HG02884 (cell line): ENCODE measurements around the gene RAB20.
A peak's percentile ranks its signal among the peaks of the same experiment; 100 is the strongest.

Experiments used
- ATAC-seq: cut with Tn5 transposase; IDR thresholded peaks from one replicate; pipeline ENCODE4 v1.9.1; 2021; ENCODE audit warnings: mild to moderate bottlenecking, moderate library complexity; ENCODE audit not compliant: unreplicated experiment

Gene RAB20

GRCh38 chr13:110531100-110531499 is 30.4 kb downstream of the RAB20 start:
- no peak for ATAC-seq

GRCh38 chr13:110529522-110530311 is 31.8 kb downstream of the RAB20 start:
- ATAC-seq = no peak

GRCh38 chr13:110528911-110529310 is 32.6 kb downstream of the RAB20 start:
- ATAC-seq = no peak

GRCh38 chr13:110528371-110528770 is 33.2 kb downstream of the RAB20 start:
- no peak for ATAC-seq

GRCh38 chr13:110525328-110526319 is 35.9 kb downstream of the RAB20 start:
- peak; percentile 78 for ATAC-seq

- ATAC-seq = no peak
These were observed 36.8 kb downstream of the RAB20 start for GRCh38 chr13:110524541-110525257.

GRCh38 chr13:110523838-110524540 is 37.5 kb downstream of the RAB20 start:
- ATAC-seq = no peak

GRCh38 chr13:110523180-110523579 is 38.3 kb downstream of the RAB20 start:
- no peak for ATAC-seq

- no peak for ATAC-seq
These were observed 38.8 kb downstream of the RAB20 start for GRCh38 chr13:110522721-110523120.

- ATAC-seq = no peak
These were observed 39.6 kb downstream of the RAB20 start for GRCh38 chr13:110521946-110522345.

- ATAC-seq = no peak
These were observed 40.2 kb downstream of the RAB20 start for GRCh38 chr13:110521296-110521680.

GRCh38 chr13:110520431-110521295 is 40.9 kb downstream of the RAB20 start:
- ATAC-seq = no peak

GRCh38 chr13:110519506-110519905 is 42.0 kb downstream of the RAB20 start:
- no peak for ATAC-seq

- ATAC-seq = no peak
These were observed 42.5 kb downstream of the RAB20 start for GRCh38 chr13:110519046-110519445.

GRCh38 chr13:110518571-110518970 is 43.0 kb downstream of the RAB20 start:
- ATAC-seq = no peak

- ATAC-seq = no peak
These were observed 43.3 kb downstream of the RAB20 start for GRCh38 chr13:110518226-110518525.

GRCh38 chr13:110517505-110518225 is 43.9 kb downstream of the RAB20 start:
- ATAC-seq = no peak

- no peak for ATAC-seq
These were observed 45.0 kb downstream of the RAB20 start for GRCh38 chr13:110516500-110516899.

- ATAC-seq = no peak
These were observed 49.3 kb downstream of the RAB20 start for GRCh38 chr13:110512198-110512740.
